Thyroid gland (tissue), 4 donors: ENCODE measurements around the gene PAFAH1B2.

ENCODE experiments used
- CTCF ChIP-seq, 6 experiments: fragments of 200-600 bp in 3 of 6; fragments of 450-650 bp in 3 of 6; sonication (generic) in 3 of 6; IDR thresholded peaks; one replicate each; pipeline ENCODE4 v1.5.1; 2016 to 2019; ENCODE audit warnings: antibody characterized with exemption in 6 of 6, mild to moderate bottlenecking in 2 of 6, inconsistent platforms in 1 of 6, moderate library complexity in 1 of 6
- POLR2A ChIP-seq, 2 donors: fragments of 450-650 bp; IDR thresholded peaks; one replicate each; pipeline ENCODE4 v1.6.1; 2017; ENCODE audit warnings: antibody characterized with exemption in 2 of 2, mild to moderate bottlenecking in 2 of 2, moderate library complexity in 1 of 2

GRCh38 chr11:117177534-117178209 is 33.6 kb downstream of the PAFAH1B2 start:
- TF ChIP-seq POLR2A (IDR thresholded peaks at IDR 0.05) (no peak), CTCF (IDR thresholded peaks at IDR 0.05) (no peak)
